NCI-H2196 treated with DMSO at 0.1 percent for 48 hours (cell line): ENCODE results near the gene SLC49A4.
"Not testable (repeated sequence)": the region's sequence is repeated elsewhere in the genome, so short reads cannot be mapped to it uniquely, and the experiment has no call there.

Source experiments
- DNase-seq: peaks from one replicate; lab custom pipeline; 2025; ENCODE audit not compliant: unreplicated experiment; lab: John Stamatoyannopoulos, UW

Gene SLC49A4, protein sequence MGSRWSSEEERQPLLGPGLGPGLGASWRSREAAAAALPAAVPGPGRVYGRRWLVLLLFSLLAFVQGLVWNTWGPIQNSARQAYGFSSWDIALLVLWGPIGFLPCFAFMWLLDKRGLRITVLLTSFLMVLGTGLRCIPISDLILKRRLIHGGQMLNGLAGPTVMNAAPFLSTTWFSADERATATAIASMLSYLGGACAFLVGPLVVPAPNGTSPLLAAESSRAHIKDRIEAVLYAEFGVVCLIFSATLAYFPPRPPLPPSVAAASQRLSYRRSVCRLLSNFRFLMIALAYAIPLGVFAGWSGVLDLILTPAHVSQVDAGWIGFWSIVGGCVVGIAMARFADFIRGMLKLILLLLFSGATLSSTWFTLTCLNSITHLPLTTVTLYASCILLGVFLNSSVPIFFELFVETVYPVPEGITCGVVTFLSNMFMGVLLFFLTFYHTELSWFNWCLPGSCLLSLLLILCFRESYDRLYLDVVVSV

DNA sequence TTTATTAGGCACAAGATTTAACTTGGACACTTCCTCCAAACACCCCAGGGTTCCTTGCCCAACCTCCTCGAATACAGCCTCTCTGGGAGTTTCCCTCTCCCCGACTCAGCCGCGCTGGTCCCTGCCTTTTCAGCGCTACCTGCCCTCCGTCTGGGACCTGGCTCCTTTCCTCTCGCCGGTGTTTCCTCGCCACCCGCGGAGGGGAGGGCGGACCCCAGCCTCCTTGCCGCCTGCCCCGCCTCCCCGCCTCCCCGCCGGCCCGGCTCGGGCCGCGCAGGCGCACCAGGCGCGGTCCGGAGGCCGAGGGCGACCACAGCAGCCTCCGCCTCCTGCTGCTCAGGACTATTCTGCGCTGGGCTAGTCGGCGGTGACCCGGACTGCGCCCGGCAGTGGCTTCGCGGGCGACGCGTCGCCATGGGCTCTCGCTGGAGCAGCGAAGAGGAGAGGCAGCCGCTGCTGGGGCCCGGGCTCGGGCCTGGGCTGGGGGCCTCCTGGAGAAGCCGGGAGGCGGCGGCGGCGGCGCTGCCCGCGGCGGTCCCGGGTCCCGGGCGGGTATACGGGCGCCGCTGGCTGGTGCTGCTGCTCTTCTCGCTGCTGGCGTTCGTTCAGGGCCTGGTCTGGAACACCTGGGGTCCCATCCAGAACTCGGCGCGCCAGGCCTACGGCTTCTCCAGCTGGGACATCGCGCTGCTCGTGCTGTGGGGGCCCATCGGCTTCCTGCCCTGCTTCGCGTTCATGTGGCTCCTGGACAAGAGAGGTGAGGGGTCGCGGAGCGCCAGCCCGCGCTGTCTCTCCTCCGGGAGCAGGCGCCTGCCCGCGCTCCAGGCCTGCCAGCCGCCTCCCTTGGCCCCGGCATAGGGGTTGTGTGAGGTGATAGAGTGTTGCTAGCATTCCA lies at the start of gene SLC49A4:
Gene SLC49A4, plus strand, starts transcription at position 291 of the 895 bp plus-strand sequence. Its CDS starts 124 bp downstream, at position 415.
- DNase-seq = no peak

DNA sequence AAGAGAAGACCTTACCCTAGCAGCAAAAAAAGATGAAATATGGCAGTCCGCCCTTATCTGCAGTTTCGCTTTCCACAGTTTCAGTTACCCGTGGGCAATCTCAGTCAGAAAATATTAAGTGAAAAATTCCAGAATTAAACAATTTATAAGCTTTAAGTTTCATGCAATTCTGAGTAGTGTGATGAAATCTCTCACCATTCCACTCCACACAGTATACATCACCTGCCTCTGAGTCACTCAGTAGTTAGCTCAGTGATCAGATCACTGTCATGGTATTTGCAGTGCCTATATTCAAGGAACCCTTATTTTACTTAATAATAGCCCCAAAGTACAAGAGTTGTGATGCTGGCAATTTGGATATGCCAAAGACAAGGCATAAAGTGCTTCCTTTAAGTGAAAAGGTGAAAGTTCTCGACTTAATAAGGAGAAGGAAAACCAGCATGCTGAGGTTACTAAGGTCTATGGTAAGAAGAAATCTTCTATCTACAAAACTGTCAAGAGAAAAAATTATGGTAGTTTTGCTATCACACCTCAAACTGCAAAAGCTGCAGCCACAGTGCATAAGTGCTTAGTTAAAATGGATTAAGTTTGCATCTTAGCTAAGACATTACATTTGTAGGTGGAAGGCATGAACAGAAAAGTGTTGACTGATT lies 49.4 kb upstream of the SLC49A4 start:
- DNase-seq = no peak

DNA sequence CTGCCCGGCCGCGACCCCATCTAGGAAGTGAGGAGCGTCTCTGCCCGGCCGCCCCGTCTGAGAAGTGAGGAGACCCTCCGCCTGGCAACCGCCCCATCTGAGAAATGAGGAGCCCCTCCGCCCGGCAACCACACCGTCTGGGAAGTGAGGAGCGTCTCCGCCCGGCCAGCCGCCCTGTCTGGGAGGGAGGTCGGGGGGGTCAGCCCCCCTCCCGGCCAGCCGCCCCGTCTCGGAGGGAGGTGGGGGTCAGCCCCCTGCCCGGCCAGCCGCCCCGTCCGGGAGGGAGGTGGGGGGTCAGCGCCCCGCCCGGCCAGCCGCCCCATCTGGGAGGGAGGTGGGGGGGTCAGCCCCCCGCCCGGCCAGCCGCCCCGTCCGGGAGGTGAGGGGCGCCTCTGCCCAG lies 47.6 kb upstream of the SLC49A4 start:
- not testable (repeated sequence) for DNase-seq

DNA sequence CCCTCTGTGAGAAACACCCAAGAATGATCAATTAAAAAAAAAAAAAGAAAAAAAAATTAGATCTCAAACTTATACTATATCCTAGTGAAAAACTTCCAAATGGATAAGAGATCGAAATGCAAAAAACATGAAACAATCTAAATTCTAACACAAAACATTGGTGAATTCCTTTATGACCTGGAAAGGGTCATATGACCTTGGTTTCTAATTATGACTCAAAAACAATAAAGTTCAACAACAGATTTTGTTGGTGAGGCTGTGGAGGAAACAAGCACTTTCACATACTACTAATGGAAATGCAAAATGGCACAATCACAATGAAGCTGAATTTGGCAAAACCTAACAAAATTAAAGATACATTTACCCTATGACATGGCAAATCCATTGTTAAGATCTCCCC lies 46.5 kb upstream of the SLC49A4 start:
- DNase-seq = no peak

DNA sequence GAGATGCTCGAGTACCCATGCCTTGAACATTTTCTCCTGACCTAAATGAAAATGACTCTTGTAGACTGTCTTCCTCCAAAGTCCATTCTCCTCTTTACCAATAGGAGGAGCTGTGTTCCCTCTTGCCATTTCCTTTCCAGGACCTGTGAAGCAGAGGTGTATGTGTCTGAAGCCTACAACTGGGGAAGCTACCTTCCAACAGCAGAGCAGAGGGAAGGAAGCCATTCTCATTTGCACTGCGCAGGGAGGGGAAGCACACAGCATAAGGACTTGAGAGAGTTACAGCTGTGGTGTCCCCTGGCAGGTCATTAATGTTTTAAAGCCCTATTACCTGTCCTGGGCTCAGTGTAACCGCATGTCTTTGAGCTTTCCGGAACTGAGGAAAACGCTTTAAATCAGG lies 39.9 kb upstream of the SLC49A4 start:
- no peak for DNase-seq

DNA sequence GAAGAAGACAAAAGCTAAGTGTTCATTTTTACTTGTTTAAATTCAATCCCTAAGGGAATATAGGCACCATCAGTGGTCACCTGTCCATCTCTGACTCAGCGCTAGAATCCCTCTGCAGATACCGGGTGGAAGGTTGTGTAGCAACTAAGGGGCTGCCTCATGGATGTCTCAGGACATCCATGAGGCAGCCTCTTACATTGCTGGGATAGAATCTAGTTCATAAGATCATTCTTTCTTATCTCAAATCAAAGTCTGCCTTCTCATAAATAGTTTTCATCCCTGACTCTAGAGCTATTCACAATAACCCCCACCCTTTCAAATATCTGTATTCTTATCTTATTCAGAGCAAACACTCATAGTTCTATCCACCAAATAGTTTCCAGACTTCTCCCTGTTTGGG lies 39.4 kb upstream of the SLC49A4 start:
- no peak for DNase-seq

DNA sequence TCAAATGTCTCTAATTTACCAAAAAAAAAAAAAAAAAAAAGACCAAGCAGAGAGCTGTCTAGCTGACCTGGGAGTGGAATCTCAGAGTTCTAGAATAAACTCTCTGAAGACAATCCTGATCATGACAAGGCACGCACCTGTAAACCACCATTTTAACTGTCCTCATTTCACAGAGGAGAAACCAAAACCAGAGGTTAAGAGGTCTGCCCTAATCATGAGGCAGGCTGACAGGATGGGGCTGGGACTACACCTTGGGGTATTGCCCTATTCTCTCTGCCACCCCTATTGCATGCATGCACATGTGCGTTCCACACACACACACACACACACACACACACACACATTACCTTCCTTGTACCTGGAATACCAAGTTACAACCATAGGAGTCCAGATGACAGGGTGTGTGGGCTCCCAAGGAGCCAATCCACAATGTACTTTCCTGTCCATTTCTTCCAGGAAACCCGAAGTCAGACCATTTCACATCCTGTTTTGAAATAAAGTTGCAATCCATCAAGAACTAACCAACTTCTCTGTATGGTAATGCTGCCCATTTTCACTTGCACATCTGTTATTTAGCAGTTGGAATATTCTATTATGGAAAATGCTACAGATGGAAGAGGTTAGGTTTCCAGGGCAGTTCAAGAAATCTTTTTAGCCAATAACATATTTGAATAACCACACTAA lies 35.9 kb upstream of the SLC49A4 start:
- DNase-seq = no peak

DNA sequence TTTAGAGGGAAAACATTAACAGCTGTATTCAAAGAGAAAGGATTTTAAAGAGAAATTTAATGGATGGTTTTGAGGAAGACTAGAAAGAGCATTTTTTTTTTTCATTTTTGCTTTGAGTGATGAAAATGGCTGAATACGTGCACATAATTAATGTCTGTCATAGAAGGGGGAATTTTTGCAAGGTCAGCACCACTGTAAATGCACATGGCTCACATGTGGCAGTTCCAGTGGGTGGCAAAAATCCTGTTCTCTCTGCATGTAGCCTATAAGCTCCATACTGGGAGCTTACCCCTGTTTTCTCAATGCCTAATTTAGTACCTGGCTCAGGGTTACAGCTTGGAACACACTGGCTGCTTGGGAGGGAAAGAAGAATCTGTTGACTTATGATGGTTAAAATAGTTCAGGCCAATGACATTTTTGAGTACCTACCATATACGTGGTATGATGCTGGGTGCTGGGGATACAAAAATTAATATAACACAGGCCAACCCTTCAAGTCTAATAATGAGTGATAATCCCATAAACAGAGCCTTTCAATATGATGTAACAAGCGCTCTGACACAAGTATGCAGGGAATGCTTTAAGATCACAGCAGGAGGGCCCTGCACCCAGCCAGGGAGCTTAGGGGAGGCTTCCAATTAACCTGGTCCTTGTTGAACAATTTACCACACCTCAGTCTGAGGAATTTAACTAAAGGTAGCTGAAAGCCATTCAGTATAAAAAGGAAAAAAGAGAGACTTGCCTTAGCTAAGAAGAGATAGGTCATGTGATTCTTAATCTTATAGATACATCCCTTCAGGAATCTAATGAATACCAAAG lies 34.2 kb upstream of the SLC49A4 start:
- no peak for DNase-seq

DNA sequence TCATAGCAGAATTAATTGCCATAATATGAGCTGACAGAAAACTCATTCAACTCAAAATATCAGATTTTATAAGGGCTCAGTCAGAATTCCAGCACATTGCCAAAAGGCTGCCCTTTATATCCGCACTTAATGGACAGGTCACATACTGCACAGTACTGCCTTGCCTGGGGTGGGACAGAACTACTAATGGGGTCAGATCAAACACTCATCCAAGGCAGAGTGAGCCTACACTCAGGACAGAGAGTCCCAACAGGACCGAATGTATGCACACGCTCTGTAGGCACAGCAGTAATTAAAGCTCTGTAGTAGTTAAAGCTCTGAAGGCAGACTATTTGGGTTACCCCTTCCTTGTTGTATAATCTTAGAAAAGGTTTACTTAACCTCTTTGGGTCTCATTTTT lies 28.4 kb upstream of the SLC49A4 start:
- DNase-seq = no peak

DNA sequence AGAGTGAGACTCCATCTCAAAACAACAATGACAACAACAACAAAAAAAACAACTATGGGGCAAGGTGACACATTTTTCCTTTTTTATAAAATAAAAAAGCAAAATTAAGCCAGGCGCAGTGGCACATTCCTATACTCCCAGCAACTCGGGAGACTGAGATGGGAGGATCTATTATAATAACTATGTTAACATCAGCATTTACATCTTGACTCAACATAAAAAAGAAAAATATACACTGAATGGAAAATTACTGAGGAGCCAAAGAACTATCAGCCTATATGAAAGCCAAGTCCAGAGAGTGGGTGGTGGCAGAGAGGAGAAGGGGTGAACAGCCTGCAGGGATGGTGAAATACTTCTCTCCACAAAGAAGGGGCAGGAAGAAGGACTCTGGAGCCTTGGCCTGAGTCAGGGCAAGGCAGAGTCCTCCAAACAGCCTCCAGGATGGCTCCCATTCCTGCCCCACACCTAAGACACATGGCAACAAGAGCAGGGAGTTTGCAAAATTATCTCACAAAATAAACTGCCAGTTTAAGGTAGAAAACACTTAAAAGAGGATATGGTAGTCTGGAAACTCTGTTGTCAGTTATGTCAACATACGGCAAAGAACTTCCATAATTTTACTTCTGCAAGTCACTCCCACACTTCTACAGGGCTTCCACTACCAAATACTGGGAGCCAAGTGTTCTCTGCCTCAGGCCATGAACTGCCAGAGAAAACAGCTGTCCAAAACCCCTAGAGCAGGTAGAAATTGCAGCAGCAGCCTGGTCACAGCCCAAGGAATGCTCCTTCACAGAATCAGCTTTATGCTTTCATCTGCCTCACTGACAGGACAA lies 27.1 kb upstream of the SLC49A4 start:
- DNase-seq = no peak

DNA sequence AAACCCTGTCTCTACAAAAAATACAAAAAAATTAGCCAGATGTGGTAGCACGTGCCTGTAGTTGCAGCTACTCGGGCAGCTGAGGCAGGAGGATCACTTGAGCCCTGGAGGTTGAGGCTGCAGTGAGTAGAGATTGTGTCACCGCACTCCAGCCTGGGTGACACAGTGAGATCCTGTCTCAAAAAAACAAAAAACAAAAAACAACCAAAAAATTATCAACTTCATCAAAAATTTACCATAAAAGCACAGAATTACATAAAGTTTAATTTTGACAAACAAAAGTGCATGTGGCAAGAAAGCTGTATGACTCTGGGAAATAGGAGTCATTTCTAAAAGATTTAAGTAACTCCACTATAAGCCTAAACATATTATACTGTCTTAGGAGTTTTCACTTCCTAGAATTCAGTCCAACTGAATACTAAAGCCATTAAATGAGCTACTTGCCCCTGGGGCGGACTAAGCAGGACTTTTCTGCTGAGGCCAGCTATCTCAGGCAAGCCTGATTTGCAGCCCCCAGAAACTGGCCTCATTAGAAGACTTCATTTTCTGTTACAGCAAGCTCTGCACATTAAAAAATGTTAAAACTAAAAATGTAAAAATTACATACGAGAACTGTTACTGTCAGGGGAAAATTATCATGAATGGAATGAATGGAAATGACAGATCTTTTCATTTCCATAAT lies 24.2 kb upstream of the SLC49A4 start:
- DNase-seq = no peak

DNA sequence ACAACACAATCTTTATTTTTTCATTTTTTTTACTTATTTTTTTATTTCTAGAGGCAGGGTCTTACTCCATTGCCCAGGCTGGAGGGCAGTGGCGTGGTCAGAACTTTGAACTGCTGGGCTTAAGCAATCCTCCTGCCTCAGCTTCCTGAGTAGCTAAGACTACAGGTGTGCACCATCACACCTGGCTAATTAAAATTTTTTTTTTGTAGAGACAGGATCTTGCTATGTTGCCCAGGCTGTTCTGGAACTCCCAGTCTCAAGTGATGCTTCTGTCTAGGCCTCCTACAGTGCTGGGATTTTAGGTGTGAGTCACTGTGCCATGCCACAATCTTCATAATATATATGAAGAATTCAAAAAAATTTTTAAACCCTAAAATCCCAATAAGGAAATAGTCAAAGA lies 22.0 kb upstream of the SLC49A4 start:
- no peak for DNase-seq

DNA sequence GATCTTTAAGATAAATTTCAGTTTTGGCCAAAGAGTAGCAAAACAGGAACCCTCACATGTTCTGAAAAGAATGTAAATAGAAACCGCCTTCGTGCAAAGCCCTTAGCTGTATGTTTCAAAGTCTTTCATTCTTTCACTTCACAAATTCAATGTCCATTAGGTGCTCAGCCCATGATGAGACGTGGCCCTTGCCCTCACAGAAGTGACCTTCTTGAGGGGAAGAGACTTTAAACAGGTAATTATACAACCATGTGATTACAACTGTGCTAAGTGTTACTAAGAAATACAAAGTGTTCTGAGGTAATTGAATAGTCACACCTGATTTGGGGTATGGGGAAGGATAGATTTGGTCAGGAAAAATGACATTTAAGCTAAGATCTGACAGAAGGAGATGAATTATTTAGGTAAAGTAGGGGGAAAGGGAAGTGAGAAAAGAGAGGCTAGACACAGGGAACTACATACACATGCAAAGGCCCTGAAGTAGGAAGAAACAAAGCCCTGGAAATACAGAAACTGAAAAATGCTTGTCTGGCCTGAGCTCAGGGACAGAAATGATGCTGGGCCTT lies 20.8 kb upstream of the SLC49A4 start:
- DNase-seq = no peak

DNA sequence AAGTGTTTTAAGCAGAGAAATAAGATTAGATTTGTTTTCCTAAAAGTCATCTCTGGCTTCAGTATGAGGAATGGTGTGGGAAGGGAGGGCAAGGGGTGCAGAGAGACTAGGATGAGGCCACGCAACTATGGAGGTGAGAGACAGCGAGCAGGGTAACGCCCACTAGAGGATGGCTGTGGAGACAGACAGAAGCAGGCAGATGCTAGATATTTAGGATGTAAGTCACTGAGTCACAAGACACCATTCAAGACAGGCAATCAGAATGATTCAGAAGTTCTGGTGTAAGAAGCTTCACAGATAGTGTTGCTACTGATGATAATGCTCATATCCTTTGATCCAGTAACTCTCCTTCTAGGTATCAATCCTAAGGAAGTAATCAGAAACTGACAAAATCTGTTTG lies 20.3 kb upstream of the SLC49A4 start:
- no peak for DNase-seq

DNA sequence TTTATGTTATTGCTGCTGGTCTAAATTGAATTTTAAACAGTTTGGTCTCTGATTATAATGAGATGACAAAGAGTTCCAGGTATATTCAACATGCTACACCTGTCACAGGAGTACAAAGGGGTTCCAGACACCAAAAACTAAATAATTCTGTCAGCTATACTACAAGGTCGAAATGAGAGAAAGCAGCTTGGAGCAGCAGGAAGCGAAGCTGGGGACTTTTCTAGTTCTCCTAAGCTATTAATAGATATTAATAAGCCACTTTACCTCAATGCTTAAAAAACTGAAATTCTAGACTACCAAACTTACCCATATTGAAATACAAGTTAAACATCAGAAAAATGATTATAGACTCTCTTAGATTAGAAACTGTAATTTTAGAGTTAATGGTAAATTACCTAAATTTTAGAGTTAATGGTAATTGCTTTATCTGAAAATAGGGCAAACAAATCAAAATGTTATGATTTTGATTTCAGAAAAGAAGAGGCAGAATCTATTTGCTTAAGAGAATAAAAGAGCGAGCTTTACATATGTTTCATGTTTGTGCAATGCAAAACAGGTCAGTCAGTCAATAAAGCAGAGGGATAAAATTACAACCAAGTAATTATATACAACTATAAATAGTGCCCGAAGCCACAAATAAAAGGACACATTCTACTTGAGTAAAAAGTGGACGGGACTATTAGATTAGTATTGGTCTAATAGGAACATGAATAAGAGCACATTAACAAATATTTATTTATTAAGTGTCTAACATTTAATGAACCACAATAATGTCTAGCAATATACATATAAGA lies 18.0 kb upstream of the SLC49A4 start:
- DNase-seq = no peak

DNA sequence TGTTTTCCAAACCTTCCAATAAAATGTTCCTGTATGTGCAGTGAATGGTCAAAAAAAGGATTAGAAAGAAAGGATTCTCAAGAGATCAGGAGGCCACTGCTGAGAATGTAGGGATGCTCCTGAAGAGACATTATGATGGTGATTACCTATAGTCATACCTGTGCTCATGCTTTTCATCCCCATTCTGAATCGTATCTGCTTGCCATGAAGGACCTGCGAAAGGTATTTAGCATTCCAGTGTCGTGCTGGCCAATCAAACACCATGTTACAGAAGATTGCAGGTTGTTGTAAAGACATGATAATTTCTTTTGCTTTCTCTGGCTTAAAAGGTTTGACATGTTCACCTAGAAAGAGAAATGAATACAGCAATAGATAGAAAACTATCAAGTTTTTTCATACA lies 17.3 kb upstream of the SLC49A4 start:
- no peak for DNase-seq

DNA sequence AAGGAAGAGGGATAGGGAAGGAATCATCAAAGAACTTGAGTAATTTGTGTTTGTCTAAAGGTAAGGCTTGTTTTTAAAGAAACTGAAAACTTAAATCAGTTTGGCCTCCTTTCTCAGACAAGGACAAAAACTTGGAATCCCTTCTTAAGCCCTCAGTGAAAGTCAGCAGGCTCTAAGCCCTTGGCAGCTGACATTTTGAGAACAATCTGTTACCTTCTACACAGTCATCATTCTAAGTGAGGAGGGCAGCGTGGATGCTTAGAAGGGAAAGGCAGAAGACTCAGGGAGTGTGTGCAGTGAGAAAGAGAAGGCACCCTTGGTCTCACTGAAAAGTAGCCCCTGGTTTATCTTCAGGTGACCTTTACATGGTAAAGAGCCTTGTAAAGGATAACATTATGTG lies 12.1 kb upstream of the SLC49A4 start:
- DNase-seq = no peak

DNA sequence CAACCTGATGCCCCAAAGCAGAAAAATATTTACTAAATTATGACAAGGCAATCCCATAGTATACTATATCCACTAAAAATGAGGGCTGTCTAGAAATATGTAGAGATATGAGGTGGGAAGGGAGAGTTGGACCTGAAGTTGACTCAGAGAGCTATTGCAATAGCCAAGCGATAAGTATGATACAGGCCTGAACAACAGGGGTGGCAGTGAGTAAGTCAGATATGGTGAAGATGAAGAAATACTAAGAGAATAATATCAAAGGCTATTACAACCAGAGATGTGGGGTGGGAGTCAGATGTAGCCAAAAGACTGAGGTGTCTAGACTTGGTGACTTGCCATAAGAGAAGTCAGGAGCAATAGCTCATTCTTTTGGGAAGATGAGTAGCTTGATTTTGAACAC lies 10.4 kb upstream of the SLC49A4 start:
- DNase-seq = no peak
